Right forelimb (tissue), 1 donor: ENCODE results near the gene DESI1.
"Not testable (repeated sequence)": the region's sequence is repeated elsewhere in the genome, so short reads cannot be mapped to it uniquely, and the experiment has no call there.

Source experiments
- DNase-seq: peaks from one replicate; pipeline ENCODE4 v3.0.0-alpha.2; 2018

DESI1 gene

DNA sequence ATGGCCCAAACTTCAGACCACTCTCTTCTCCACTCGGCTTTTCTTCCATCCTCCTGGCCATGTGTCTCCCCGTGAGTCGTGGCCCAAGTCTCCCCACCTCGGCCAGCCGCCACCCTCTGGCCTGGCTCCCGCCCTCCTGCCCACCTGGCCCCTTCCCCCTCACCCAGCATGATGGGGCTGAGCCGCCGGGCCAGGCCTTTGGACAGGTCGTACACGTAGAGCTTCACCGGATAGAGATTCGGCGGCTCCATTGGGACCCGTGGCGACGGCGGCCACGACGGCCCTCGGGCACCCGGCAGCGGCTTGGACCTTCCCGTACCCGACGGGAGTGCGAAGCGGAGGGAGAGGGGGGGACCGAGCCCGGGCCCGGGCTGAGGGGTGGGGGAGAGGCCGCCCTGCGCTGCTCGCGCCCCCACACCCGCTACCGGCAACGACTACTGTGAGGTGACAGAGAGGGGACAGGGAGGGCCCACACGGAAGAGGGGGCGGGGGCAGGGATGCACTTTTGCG, at the start of gene DESI1:
Gene DESI1 (minus strand): TSS at position 455 of the 510 bp plus-strand sequence. CDS start 204 bp downstream, at position 251.
- no peak for DNase-seq

DNA sequence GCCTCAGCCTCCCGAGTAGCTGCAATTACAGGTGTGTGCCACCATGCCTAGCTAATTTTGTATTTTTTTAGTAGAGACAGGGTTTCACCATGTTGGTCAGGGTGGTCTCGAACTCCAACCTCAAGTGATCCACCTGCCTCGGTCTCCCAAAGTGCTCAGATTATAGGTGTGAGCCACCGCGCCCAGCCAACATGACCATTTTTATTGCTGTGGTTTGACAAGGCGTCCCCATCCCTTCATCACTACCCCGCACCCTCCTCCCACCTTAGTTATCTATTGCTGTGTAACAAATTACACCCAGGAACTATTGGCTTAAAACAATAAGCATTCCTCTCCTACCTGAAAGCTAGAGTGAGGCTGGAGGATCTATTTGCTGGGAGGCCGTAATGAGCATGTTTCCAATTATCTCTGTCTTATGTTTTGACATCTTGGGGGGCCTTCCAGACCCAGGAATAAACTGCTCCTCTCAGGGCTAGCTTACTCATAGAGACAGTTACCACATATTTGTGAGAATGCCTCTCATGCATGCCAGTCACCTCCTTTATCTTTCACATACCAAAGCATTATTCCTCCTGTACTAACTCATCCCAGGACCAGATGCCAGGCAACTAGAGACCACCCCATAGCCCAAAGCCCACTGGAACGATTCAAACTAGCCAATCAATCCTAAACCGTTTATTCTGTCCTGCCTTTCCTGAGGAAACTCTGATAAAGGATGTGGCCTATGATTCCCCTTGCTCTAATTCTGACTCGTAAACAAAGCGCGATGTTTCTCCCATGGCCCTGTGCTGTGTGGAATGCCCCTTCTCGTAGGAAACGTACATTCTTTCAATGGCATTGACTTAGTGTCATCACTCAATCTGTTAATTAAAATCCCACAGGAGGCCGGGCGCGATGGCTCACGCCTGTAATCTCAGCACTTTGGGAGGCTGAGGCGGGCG, 48.4 kb upstream of the DESI1 start:
- no peak for DNase-seq

DNA sequence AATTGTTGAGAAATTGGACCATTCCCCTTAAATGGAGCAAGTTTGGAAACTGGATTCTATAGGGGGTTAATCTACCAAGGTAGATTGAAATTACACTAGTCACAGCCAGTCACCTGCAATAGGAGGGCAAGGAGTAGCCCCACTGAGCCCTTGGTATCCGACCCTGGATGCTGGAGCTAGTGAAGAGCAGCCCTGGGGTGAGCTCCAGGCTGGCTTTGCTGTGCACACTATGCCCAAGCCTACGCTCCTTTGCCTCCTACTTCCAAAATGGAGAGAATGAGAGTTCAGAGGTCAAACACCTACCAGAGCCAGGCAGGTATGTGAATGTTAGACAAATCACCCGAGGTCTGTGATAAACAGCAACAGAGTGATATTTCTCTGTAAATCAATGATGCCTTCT, 44.1 kb upstream of the DESI1 start:
- no peak for DNase-seq

DNA sequence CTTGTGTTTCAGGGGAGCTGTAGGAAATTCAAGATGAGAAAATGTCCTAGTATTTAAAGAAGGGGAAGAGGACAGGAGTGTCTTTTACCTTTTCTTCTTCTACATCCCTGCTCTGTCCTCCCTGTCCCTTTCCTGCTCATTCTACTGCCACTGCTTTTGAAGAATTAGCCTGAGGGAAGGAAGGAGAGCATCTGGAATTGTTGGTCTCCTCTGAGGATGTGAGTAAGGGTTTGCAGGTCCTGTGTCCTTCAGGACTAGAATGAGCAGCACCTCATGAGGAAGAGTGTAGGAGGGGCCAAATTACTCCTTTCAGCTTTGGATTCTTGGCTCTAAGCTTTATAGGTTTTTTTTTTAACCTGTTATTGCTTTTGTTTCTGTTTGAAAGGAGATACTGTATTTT, 43.6 kb upstream of the DESI1 start:
- no peak for DNase-seq

DNA sequence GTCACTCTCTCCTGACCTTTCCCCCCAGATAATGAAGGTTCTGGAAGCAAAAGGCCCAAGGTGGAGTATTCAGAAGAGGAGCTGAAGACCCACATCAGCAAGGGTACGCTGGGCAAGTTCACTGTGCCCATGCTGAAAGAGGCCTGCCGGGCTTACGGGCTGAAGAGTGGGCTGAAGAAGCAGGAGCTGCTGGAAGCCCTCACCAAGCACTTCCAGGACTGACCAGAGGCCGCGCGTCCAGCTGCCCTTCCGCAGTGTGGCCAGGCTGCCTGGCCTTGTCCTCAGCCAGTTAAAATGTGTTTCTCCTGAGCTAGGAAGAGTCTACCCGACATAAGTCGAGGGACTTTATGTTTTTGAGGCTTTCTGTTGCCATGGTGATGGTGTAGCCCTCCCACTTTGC, 42.8 kb upstream of the DESI1 start:
- not testable (repeated sequence) for DNase-seq

DNA sequence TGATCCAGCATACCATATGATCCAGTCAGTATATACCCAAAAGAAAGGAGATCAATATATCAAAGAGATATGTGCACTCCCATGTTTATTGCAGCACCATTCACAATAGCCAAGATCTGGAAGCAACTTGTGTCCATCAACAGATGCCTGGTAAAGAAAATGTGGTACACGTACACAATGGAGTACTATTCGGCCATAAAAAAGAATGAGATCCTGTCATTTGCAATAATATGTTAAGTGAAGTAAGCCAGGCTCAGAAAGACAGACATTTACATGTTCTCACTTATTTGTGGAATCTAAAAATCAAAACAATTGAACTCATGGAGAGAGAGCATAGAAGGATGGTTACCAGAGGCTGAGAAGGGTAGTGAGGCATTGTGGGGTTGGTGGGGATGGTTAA, 40.9 kb upstream of the DESI1 start:
- DNase-seq = no peak

DNA sequence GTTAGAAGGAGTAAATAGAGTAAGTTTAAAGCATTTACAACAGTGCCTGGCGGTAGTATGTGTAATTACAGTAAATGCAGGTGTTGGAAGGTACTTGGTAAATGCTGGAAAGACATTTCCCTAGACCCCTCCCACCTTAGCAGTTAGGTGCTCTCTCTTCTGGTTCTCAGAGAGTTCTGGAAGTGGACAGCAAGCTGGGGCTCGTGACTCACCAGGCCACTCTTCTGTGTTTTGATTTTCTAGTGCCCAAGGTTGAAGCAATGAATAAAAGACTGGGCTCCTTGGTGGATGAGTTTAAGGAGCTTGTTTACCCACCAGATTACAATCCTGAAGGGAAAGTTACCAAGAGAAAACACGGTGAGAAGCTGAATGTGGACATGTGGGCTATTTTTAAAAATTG, 40.2 kb upstream of the DESI1 start:
- DNase-seq = no peak

DNA sequence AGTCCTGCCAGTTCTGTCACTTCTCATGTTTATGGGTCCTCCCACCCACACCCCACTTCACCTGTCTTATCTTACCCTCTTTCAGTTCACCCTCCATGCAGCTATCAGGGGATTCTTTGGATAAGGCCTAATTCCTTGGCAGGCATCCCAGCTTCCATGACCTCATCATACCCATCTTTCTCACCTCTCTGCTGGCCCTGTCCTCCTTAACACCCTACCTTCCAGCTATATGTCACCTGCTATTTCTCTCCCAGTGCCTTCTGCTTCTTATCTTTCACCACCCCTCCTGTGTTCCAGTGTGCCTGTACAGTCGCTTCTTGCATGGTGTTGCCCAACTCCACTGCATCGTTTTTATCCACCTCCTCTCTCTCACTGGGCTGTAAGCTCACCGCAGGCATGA, 39.6 kb upstream of the DESI1 start:
- DNase-seq = no peak

DNA sequence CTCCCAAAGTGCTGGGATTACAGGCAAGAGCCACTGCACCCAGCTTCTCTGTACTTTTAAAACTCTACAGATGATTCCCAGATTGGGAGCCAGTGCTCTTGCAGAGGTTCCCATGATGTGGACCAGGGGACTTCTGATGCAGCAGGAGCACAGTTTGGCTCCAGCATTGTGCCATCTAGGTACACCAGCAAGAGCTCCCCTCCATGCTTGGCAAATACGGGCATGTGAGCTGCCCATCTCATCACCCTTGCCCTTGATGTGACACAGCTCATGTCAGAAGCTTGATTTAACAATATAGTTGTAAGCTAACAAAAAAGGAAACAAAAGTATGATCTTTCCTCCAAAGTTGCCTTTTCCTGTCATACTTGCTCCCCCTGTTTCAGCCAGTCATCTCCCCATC, 39.1 kb upstream of the DESI1 start:
- no peak for DNase-seq

DNA sequence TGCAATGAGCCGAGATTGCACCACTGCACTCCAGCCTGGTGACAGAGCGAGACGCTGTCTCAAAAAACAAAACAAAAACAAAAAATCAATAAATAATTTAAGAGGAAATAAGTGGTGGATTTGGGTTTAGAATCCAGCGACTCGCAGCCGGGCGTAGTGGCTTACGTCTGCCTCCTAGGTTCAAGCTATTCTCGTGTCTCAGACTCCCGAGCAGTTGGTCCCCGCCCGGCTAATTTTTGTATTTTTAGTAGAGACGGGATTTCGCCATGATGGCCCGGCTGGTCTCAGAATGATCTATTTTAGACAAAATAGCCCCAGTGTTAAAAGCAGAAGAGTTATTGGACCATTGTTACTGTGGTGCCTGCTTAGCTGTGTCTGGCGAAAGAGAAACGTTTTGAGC, 38.0 kb upstream of the DESI1 start:
- no peak for DNase-seq

DNA sequence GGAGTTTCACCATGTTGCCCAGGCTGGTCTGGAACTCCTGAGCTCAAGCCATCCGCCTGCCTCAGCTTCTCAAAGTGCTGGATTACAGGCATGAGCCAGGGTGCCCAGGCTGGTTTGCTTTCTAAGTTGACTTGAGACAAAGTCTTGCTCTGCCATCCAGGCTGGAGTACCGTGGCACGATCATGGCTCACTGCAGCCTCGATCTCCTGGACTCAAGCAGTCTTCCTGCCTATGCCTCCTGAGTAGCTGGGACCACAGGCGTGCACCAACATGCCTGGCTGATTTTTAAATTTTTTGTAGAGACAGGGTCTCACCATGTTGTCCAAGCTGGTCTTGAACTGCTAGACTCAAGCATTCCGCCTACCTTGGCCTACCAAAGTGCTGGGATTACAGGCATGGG, 36.9 kb upstream of the DESI1 start:
- DNase-seq = no peak

DNA sequence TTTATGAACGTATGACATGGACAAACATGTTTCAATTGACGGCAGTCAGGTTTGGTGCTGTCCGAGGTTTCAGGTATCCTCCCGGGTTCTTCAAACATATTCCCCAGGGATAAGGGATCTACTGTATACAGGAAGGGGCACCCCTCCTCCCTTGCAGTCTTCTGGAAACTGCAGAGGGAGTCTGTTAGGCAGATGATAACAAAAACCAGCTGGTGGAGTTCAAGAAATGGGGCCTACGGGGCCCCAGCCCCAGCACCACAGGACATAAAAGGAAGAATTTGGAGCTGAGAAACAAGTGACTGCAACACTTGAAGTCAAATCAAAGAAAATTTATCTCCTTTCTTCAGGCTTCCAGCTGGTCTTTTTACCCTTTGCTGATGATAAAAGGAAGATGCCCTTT, 35.7 kb upstream of the DESI1 start:
- DNase-seq = no peak

DNA sequence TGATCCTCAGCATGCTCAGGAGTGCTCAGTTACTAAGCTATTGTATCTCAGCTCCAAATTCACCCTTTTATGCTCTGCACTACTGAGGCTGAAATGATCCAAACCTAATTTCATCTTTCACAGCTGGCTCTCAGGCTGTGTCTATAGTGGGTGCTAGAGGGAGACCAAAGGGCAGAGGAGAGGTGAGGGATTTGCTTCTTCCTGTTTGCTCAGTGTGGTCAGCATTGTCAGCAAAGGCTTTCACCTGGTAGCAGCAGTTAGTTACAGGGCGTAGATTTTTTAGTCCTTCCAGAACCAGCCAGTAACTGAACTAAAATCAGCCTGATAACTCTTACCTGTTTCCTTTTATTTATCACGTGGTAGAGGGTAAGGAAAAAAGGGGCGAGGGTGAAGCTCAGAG, 33.5 kb upstream of the DESI1 start:
- DNase-seq = no peak

DNA sequence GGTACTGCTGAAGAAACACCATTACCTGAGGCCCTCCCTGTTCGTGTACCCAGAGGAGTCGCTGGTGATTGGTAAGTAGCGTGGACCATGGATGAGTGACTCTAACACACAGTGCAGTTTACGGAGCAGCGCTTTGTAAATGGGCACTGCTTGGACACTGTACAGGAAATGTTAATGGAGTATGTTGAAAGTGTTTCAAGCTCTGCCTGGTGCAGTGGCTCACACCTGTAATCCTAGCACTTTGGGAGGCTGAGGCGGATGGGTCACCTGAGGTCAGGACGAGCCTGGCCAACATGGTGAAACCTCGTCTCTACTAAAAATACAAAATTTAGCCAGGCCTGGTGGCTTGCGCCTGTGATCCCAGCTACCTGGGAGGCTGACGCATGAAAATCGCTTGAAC, 30.0 kb upstream of the DESI1 start:
- no peak for DNase-seq

DNA sequence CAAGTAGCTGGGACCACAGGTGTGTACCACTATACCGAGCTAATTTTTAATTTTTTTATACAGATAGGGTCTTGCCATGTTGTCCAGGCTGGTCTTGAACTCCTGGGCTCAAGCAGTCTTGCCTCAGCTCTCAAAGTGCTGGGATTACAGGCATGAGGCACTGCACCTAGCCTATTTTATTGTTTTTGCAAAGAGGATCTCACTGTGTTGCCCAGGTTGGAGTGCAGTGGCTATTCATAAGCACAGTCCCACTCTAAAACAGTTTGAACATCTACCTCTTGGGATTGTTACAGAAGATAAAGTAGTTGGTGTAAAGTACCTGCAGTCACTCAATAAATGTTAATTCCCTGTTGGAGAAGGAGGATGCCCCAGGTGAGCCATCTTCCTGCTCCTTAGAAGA, 29.4 kb upstream of the DESI1 start:
- DNase-seq = no peak

DNA sequence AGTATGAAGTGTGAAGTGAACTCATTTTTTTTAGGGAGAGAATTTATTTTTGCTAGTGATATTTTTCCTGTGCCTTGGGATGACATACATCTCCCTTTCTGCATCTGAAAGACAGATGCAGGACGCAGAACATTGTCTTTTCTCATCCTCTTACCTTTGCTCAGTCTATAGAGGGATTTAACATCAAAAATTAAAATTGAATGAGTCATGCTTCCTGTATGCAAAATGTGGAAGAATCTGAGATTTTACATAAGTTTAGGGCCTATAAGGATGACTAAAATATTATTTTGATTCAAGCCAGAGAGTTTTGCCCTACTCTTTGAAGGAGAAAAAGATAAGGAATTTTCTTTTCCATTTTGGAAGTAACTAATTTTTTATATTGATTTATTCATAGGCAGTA, 27.6 kb upstream of the DESI1 start:
- DNase-seq = no peak

DNA sequence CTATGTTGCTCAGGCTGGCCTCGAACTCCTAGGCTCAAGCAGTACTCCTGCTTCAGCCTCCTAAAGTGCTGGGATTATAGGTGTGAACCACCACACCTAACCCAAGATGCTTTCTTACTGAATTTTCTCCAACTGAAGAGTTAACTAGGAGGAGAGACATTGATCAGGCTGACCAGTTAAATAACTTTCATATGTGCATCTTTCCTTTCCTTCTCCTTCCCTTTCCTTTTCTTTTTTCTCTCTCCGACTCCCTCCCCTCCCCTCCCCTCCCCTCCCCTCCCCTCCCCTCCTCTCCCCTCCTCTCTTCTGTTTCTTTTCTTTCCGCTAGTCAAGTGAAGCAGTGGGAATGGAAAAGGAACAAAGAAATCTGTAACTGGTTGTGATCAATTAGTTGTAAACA, 26.9 kb upstream of the DESI1 start:
- no peak for DNase-seq

DNA sequence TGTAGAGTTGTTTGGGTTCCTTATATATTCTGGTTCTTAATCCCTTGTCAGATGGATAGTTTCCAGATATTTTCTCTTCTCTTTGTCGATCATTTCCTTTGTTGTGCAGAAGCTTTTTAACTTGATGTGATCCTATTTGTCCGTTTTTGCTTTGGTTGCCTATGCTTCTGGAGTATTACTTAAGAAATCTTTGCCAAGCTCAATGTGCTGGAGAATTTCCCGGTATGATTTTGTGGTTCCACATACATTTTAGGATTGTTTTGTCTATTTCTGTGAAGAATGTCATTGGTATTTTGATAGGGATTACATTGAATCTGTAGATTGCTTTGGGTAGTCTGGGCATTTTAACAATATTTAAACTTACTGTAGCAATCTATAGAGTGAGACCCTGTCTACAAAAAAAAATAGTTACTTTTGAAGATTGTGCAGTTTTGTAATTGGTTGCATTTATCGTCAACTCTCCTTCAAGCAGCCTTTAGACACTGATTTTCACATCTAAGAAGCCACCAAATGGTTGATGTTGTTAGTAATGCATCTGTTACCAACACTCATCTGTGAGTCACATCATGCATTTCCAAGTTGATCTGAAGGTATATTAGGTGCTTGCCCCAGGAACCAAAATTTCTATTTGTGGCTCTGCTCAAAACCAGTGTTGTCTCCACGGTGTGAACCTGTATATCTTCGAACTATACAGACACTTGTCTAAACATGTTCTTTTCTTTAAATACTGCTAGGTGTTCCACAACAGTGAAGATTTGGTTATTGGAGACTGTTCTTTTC, 21.7 kb upstream of the DESI1 start:
- DNase-seq = no peak

DNA sequence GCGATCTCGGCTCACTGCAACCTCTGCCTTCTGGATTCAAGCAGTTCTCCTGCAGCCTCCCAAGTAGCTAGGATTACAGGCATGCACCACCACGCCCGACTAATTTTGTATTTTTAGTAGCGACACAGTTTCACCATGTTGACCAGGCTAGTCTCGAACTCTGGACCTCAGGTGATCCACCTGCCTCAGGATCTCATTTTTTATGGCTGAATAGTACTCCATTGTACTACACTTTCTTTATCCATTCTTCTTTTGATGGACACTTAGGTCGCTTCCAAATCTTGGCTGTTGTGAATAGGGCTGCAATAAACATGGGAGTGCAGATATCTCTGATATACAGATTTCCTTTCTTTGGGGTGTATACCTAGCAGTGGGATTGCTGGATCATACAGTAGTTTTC, 21.0 kb upstream of the DESI1 start:
- DNase-seq = no peak

DNA sequence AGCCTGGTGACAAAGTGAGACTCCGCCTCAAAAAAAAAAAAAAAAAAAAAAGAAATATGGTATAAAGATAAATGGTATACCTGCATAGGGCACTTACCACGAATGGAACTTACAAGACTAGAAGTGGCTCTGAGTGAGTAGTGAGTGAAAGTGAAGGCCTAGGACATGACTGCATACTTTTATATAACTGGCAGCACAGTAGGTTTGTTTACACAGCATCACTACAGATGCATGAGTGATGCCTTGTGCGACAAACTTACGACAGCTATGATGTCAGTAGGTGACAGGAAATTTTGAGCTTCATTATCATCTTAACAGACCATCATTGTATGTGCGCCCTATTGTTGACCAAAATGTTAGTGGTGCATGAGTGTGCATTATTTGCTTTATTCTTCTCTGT, 17.9 kb upstream of the DESI1 start:
- no peak for DNase-seq

DNA sequence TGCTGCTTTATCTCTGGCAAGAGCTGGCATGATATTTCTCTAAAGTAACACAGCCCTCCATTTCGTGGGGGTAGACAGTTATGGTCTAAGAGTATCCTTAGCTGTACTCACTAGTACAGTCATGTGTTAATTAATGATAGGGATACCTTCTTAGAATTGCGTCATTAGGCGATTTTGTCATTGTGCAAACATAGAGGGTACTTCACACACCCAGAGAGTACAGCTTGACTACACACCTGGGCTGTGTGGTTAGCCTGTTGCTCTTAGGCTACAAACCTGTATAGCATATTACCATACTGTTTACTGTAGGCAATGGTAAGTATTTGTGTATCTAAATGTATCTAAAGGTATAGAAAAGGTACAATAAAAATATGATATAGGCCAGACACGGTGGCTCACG, 17.3 kb upstream of the DESI1 start:
- no peak for DNase-seq

DNA sequence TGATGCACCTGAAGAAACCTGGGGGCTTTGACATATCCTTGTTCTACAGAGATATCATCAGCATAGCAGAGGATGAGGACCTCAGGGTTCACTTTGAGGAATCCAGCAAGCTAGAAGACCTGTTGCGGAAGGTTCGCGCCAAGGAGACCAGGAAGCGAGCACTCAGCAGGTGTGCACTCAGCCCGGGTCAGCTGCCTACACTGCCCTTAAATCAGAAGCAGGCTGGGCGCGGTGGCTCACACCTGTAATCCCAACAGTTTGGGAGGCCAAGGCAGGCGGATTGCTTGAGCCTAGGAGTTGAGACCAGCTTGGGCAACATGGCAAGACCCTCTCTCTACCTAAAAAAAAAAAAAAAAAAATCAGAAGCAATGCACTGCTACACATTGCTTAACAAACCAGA, 16.8 kb upstream of the DESI1 start:
- not testable (repeated sequence) for DNase-seq

DNA sequence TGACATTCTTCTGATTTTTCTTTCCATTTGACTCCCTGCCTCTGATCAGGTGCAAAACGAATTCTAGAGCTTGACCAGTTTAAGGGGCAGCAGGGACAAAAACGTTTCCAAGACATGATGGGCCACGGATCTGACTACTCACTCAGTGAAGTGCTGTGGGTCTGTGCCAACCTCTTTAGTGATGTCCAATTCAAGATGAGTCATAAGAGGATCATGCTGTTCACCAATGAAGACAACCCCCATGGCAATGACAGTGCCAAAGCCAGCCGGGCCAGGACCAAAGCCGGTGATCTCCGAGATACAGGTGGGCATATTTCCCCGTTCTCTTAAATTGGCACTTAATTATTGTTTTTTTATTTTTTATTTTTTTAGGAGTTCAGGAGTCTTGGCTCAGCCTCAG, 15.6 kb upstream of the DESI1 start:
- no peak for DNase-seq

DNA sequence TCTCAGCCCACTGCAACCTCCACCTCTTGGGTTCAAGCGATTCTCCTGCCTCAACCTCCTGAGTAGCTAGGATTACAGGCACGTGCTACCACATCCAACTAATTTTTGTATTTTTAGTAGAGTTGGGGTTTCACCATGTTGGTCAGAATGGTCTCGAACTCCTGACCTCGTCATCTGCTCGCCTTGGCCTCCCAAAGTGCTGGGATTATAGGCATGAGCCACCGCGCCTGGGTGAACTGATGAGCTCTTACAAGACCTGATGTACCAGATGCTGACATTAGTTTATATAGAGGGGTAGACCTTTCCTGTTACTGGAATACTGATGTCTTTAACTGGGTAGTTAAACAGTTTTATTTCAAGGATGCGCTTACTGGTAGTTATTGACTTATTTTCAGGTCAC, 13.8 kb upstream of the DESI1 start:
- DNase-seq = not testable (repeated sequence)
